Endothelial cell of umbilical vein (primary cell): Measurements from ENCODE around the gene MIEN1. TPM values are rescaled to one million over a fixed set of nuclear protein-coding genes. Genes with fewer than 3 reads are reported as not detected.
"Not testable (repeated sequence)": the region's sequence is repeated elsewhere in the genome, so short reads cannot be mapped to it uniquely, and the experiment has no call there.

ENCODE experiments used
- BruUV-seq: library from RNA; stranded (reverse); fragments of 400-500 nt; replicated peaks from 2 replicates; lab custom pipeline; 2021; lab: Mats Ljungman, UMichigan
- CTCF ChIA-PET: fragments of 300-600, 350-600 bp; sonication (Branson Sonifier 250); formaldehyde crosslinking; loops from one replicate; lab custom pipeline; 2021; ENCODE audit warnings: antibody characterized with exemption, inconsistent platforms; lab: Charles Lee
- POLR2A ChIA-PET: fragments of 300-600, 350-600 bp; sonication (Branson Sonifier 250); formaldehyde crosslinking; loops from one replicate; lab custom pipeline; 2021; ENCODE audit warnings: antibody characterized with exemption, inconsistent platforms; lab: Charles Lee
- DNase-seq: peaks from one replicate; pipeline ENCODE4 v3.0.0-alpha.2; 2011; ENCODE audit warnings: low read depth, low spot score
- FAIRE-seq: peaks from 2 replicates; lab custom pipeline; 2011; peaks lifted over from hg19 to GRCh38; lab: Jason Lieb, UNC
- H2AFZ ChIP-seq: 2 replicates; pipeline ENCODE4 v1.6.0; 2012; ENCODE audit warnings: low read depth, low read length, control low read depth, inconsistent platforms
- H3K27ac ChIP-seq: 2 replicates; pipeline ENCODE4 v1.5.1; 2011; ENCODE audit warnings: low read depth, mild to moderate bottlenecking, control low read depth, low read length, moderate library complexity; ENCODE audit not compliant: insufficient read depth
- H3K27me3 ChIP-seq, 2 experiments: 2 replicates each; pipeline versions ENCODE4 v1.6.0 to v1.6.1; 2011; ENCODE audit warnings: low read length in 2 of 2, mixed read lengths in 1 of 2; ENCODE audit not compliant: control insufficient read depth in 2 of 2, insufficient read depth in 2 of 2
- H3K36me3 ChIP-seq, 2 experiments: 2 replicates in 1 of 2; 3 replicates in 1 of 2; pipeline ENCODE4 v1.5.1; 2011; ENCODE audit warnings: low read length in 2 of 2, mild to moderate bottlenecking in 1 of 2, moderate library complexity in 1 of 2; ENCODE audit not compliant: control insufficient read depth in 2 of 2, insufficient read depth in 2 of 2; ENCODE audit errors: extremely low read depth in 1 of 2
- H3K4me1 ChIP-seq: 3 replicates; pipeline ENCODE4 v1.5.1; 2011; ENCODE audit warnings: mild to moderate bottlenecking, low read length; ENCODE audit not compliant: control insufficient read depth, insufficient read depth; ENCODE audit errors: extremely low read depth
- H3K4me2 ChIP-seq: 2 replicates; pipeline ENCODE4 v1.6.1; 2011; ENCODE audit warnings: low read length, control low read depth, mixed read lengths; ENCODE audit not compliant: insufficient read depth
- H3K4me3 ChIP-seq, 3 experiments: fragments of 200-600 bp in 1 of 3; sonication (generic), shearing (Covaris generic) in 1 of 3; replicated peaks in 1 of 3; 2 replicates each; pipeline ENCODE4 v1.5.1; 2011 to 2016; ENCODE audit warnings: control low read depth in 3 of 3, low read length in 3 of 3, mild to moderate bottlenecking in 2 of 3, inconsistent platforms in 1 of 3, low read depth in 1 of 3, moderate library complexity in 1 of 3; ENCODE audit not compliant: insufficient read depth in 1 of 3
- H3K79me2 ChIP-seq: 2 replicates; pipeline ENCODE4 v1.6.0; 2012; ENCODE audit warnings: low read length, inconsistent platforms; ENCODE audit not compliant: control insufficient read depth, insufficient read depth
- H3K9ac ChIP-seq: replicated peaks from 2 replicates; pipeline ENCODE3; 2011; ENCODE audit warnings: low read length, control low read depth; ENCODE audit not compliant: insufficient read depth; ENCODE audit errors: extremely low read depth
- H3K9me1 ChIP-seq: replicated peaks from 3 replicates; pipeline ENCODE4 v1.6.0; 2011; ENCODE audit warnings: mild to moderate bottlenecking, low read length; ENCODE audit not compliant: control insufficient read depth, insufficient read depth; ENCODE audit errors: extremely low read depth
- H3K9me3 ChIP-seq: replicated peaks from 2 replicates; pipeline ENCODE4 v1.5.1; 2012; ENCODE audit warnings: low read length, inconsistent platforms; ENCODE audit not compliant: control insufficient read depth, insufficient read depth
- H4K20me1 ChIP-seq: replicated peaks from 2 replicates; pipeline ENCODE3; 2011; ENCODE audit warnings: mild to moderate bottlenecking, low read length; ENCODE audit not compliant: control insufficient read depth, insufficient read depth; ENCODE audit errors: extremely low read depth
- CTCF ChIP-seq, 2 donors: IDR thresholded peaks; 1 replicate in 1 of 2; 2 replicates in 1 of 2; pipeline ENCODE4 v1.5.1; 2011; ENCODE audit warnings: low read length in 2 of 2, mild to moderate bottlenecking in 2 of 2, moderate library complexity in 2 of 2, control low read depth in 1 of 2, inconsistent platforms in 1 of 2, low read depth in 1 of 2; ENCODE audit not compliant: insufficient read depth in 1 of 2; ENCODE audit errors: extremely low read depth in 1 of 2
- EZH2 ChIP-seq: IDR thresholded peaks from 2 replicates; pipeline ENCODE4 v1.6.1; 2012; ENCODE audit warnings: borderline replicate concordance, low read depth, mild to moderate bottlenecking, moderate library complexity, low read length, inconsistent platforms; ENCODE audit not compliant: severe bottlenecking
- FOS ChIP-seq: IDR thresholded peaks from 2 replicates; pipeline ENCODE4 v1.6.1; 2011; ENCODE audit warnings: mild to moderate bottlenecking, low read length, moderate library complexity, borderline replicate concordance; ENCODE audit not compliant: insufficient read depth
- GATA2 ChIP-seq: IDR thresholded peaks from 2 replicates; pipeline ENCODE4 v1.7.0; 2011; ENCODE audit warnings: low read depth, mild to moderate bottlenecking, moderate library complexity, mixed read lengths, low read length; ENCODE audit not compliant: insufficient read length, insufficient read depth
- JUN ChIP-seq: IDR thresholded peaks from 2 replicates; pipeline ENCODE4 v1.6.1; 2011; ENCODE audit warnings: borderline replicate concordance, low read depth; ENCODE audit not compliant: insufficient read length, insufficient read depth
- MAX ChIP-seq: IDR thresholded peaks from 2 replicates; pipeline ENCODE4 v1.6.1; 2011; ENCODE audit not compliant: insufficient read depth, insufficient read length
- MYC ChIP-seq: IDR thresholded peaks from one replicate; pipeline ENCODE4 v1.6.1; 2011; ENCODE audit warnings: mild to moderate bottlenecking, low read depth, low read length
- POLR2A ChIP-seq: IDR thresholded peaks from 2 replicates; pipeline ENCODE4 v1.6.1; 2012; ENCODE audit warnings: low read depth, mild to moderate bottlenecking, control low read depth, low read length
- POLR2AphosphoS5 ChIP-seq: IDR thresholded peaks from 2 replicates; pipeline ENCODE4 v1.6.1; 2012; ENCODE audit warnings: low read depth, mild to moderate bottlenecking, control low read depth, low read length, moderate library complexity; ENCODE audit not compliant: insufficient read depth
- dilution Hi-C: fragments of 300-500 bp; cut with MboI; formaldehyde crosslinking; loops from one replicate; pipeline ENCODE4 v1.15.0; 2019; ENCODE audit warnings: low sequenced_read_pairs; ENCODE audit not compliant: extremely low pct_ligation_motif_present
- intact Hi-C: fragments of 100-400 bp; cut with micrococcal nuclease; formaldehyde crosslinking; loops from one replicate; pipeline ENCODE4 v1.10.0; 2022
- polyA plus RNA-seq, 4 experiments: library from polyadenylated mRNA; depleted of rRNA in 3 of 4; stranded (reverse) in 3 of 4; unstranded in 1 of 4; fragments of >200 nt; gene quantifications; 2 replicates each; pipeline versions ENCODE4 v1.2.1 to v1.2.3, GENCODE V29; 2011 to 2012; ENCODE audit warnings: missing spikeins in 1 of 4
- total RNA-seq: library from RNA; stranded (reverse); gene quantifications from 2 replicates; pipeline ENCODE4 v1.2.3, GENCODE V29; 2021

MIEN1 gene
- total and polyA plus RNA-seq, 2 donors (not counting 3 experiments of a cell fraction or from before 2014, with no cell fraction given), result 42.4 to 74.5 TPM

- CTCF ChIA-PET, result interaction anchor here (1.0 to 1.8 kb wide), 4 partner anchors 126 to 129 kb away, joined by 3 to 8 read pairs (median 5); no protein-coding TSS in a partner anchor
- H3K27ac ChIP-seq, result no peak overlapping the region
Observed at GRCh38 chr17:39750131-39751015, 20.0 kb upstream of the MIEN1 start.

GRCh38 chr17:39748444-39749034, 18.2 kb upstream of the MIEN1 start:
- intact Hi-C loops, BruUV-seq, FAIRE-seq, H3K79me2 ChIP-seq, POLR2A ChIA-PET, DNase-seq, H3K4me2 ChIP-seq, H3K9me1 ChIP-seq, H3K36me3 ChIP-seq, H3K27ac ChIP-seq, H3K9ac ChIP-seq, H3K4me1 ChIP-seq, H3K27me3 ChIP-seq, H2AFZ ChIP-seq, H3K4me3 ChIP-seq, H4K20me1 ChIP-seq, H3K9me3 ChIP-seq: not testable (repeated sequence)
- CTCF ChIA-PET, result interaction anchor here (1.0 to 1.8 kb wide), 4 partner anchors 16 to 127 kb away, joined by 3 to 4 read pairs (median 4); partner anchors contain the start of gene MIEN1
- dilution Hi-C loops, result loop anchor here (10.0 kb wide), 1 partner anchor 114 kb away; the partner anchor contains the start of gene STARD3

More at GRCh38 chr17:39750131-39751015, 20.0 kb upstream of the MIEN1 start:
- DNase-seq (no peak), FAIRE-seq (no peak)
- intact Hi-C loops, result loop anchor here (5.0 kb wide), 1 partner anchor 113 kb away; the partner anchor contains the start of gene STARD3
- BruUV-seq, result no TSS peak
- dilution Hi-C loops, result no loop called here
- H3K27me3 ChIP-seq, result no peaks in the 10 kb centered on the region
- POLR2A ChIA-PET, result no interaction called here
- no peaks in the 10 kb centered on the region for H3K9me1 ChIP-seq
- H3K9ac ChIP-seq, result no peak overlapping the region
- TF ChIP-seq MYC (no peak), CTCF (IDR thresholded peaks at IDR 0.05; ENCODE audit: extremely low read depth in 1 of 2, insufficient read depth in 1 of 2, low read depth in 1 of 2, low read length in 2 of 2) (no peak), EZH2 (no peak), POLR2A (no peak), MAX (no peak), GATA2 (no peak), FOS (no peak), JUN (no peak), POLR2AphosphoS5 (no peak)
- no peaks in the 10 kb centered on the region for H3K79me2 ChIP-seq
- no peak overlapping the region for H3K4me3 ChIP-seq
- no peaks in the 10 kb centered on the region for H3K36me3 ChIP-seq
- no peak overlapping the region for H3K4me2 ChIP-seq
- H4K20me1 ChIP-seq, result no peaks in the 10 kb centered on the region
- H3K9me3 ChIP-seq, result no peaks in the 10 kb centered on the region
- H3K4me1 ChIP-seq, result peaks cover 12% of the 10 kb centered on the region
- no peak overlapping the region for H2AFZ ChIP-seq
